ENCODE measurements around the gene HHEX.

Gene HHEX

GRCh38 chr10:92712016-92712889 is 22.5 kb downstream of the HHEX start:
- no peaks in the 10 kb centered on the region for H3K9me3 ChIP-seq
- DNase-seq, result no peak
- no peak overlapping the region for H3K27ac ChIP-seq
- H3K36me3 ChIP-seq, result no peaks in the 10 kb centered on the region
- no peaks in the 10 kb centered on the region for H3K27me3 ChIP-seq
- intact Hi-C loops (cut with DNase I; ENCODE audit: low total_unique reads), result no loop called here
- no peak overlapping the region for H3K4me3 ChIP-seq
- TF ChIP-seq CTCF (IDR thresholded peaks at IDR 0.05), result no peak
- no peaks in the 10 kb centered on the region for H3K4me1 ChIP-seq

GRCh38 chr10:92714152-92714845 is 24.5 kb downstream of the HHEX start:
- no peak for DNase-seq
- no peak overlapping the region for H3K4me3 ChIP-seq
- no peaks in the 10 kb centered on the region for H3K27me3 ChIP-seq
- H3K27ac ChIP-seq, result no peak overlapping the region
- intact Hi-C loops (cut with DNase I; ENCODE audit: low total_unique reads), result no loop called here
- no peaks in the 10 kb centered on the region for H3K4me1 ChIP-seq
- no peaks in the 10 kb centered on the region for H3K36me3 ChIP-seq
- TF ChIP-seq CTCF (IDR thresholded peaks at IDR 0.05), result no peak
- no peaks in the 10 kb centered on the region for H3K9me3 ChIP-seq

- Histone ChIP-seq H3K36me3 (no peaks in the 10 kb centered on the region), H3K27me3 (no peaks in the 10 kb centered on the region), H3K27ac (no peak overlapping the region), H3K4me3 (no peak overlapping the region), H3K9me3 (no peaks in the 10 kb centered on the region), H3K4me1 (no peaks in the 10 kb centered on the region)
- no peak for TF ChIP-seq CTCF (IDR thresholded peaks at IDR 0.05)
- intact Hi-C loops (cut with DNase I; ENCODE audit: low total_unique reads), result no loop called here
- DNase-seq, result no peak
Observed at GRCh38 chr10:92714872-92715271, 25.1 kb downstream of the HHEX start.

- no peaks in the 10 kb centered on the region for H3K36me3 ChIP-seq
- no peak for TF ChIP-seq CTCF (IDR thresholded peaks at IDR 0.05)
- H3K4me1 ChIP-seq, result no peaks in the 10 kb centered on the region
- intact Hi-C loops (cut with DNase I; ENCODE audit: low total_unique reads), result loop anchor here (10.0 kb wide), 1 partner anchor 65 kb away; no protein-coding TSS in a partner anchor
- no peak overlapping the region for H3K4me3 ChIP-seq
- peaks cover 0 to 4% of the 10 kb centered on the region in 2 donors for H3K27me3 ChIP-seq
- no peaks in the 10 kb centered on the region for H3K9me3 ChIP-seq
- H3K27ac ChIP-seq, result no peak overlapping the region
- DNase-seq, result no peak
Observed at GRCh38 chr10:92719991-92720830, 30.5 kb downstream of the HHEX start.

GRCh38 chr10:92720831-92721165 is 31.0 kb downstream of the HHEX start:
- no peak overlapping the region for H3K27ac ChIP-seq
- H3K27me3 ChIP-seq, result peaks cover 0 to 4% of the 10 kb centered on the region in 2 donors
- no peak for TF ChIP-seq CTCF (IDR thresholded peaks at IDR 0.05)
- no peak overlapping the region for H3K4me3 ChIP-seq
- H3K4me1 ChIP-seq, result no peaks in the 10 kb centered on the region
- intact Hi-C loops (cut with DNase I; ENCODE audit: low total_unique reads), result loop anchor here (10.0 kb wide), 1 partner anchor 64 kb away; no protein-coding TSS in a partner anchor
- H3K36me3 ChIP-seq, result no peaks in the 10 kb centered on the region
- no peak for DNase-seq
- no peaks in the 10 kb centered on the region for H3K9me3 ChIP-seq

Data from tibial artery (tissue), 4 donors.